ENCODE results near the gene SLC25A27.

The SLC25A27 gene

DNA sequence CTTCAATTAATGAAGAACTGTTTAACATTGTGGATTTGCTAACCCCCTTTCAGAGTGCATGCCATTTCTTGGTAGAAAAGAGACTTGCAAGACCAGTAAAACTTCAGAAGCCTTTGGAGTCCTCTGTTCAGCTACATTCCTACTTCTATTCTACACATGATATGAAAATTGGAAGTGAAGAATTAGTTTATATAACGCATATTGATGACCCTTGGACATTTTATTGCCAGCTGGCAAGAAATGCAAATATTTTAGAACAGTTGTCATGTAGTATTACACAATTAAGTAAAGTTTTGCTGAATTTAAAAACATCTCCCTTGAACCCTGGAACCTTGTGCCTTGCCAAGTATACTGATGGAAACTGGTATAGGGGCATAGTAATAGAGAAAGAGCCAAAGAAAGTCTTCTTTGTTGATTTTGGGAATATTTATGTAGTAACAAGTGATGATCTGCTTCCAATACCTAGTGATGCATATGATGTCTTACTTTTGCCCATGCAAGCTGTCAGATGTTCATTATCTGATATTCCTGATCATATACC is 38.2 kb downstream of the SLC25A27 start:
- DNase-seq (ENCODE audit: low read depth, low spot score), result no peak
- H3K4me3 ChIP-seq (ENCODE audit: low read length), result no peak overlapping the region

DNA sequence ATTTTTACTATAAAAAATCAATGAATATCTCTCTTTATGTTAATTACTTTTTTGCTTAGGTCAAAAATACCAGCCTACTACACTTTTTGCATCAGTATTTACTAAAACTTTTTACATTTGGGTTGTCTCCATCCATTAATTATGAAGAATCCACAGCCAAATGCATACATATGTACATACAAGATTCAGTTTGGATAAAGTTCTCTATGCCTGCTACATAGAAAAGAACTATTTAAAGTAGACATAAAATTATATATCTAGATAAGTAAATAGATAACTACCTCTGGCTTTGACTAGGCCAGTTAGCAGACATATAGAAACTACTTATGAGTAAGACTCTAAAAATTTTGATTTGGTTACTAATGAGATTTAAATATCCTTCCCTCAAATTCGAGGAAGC is 47.2 kb downstream of the SLC25A27 start:
- no peak overlapping the region for H3K4me3 ChIP-seq (ENCODE audit: low read length)
- no peak for DNase-seq (ENCODE audit: low read depth, low spot score)

DNA sequence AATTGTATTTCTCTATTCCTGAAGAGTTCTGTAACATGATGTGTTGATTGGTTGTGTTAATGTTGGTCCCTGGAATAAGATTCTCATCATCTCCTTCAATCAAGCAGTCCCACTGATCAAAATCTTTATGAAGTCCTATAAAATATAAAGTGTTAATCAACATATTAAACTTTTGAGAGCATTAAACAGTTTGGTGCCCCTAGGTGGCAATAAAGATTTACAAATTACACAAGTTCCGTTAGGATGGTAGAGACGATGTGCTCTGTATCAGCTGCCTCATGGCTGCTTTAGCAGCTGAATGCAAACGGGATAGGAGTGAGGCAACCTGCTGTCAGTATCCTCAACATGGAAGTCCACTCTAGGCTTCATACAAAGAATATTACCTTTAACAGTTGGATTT is 51.8 kb downstream of the SLC25A27 start:
- peak; percentile 11 for DNase-seq (ENCODE audit: low read depth, low spot score)
- H3K4me3 ChIP-seq (ENCODE audit: low read length), result no peak overlapping the region

DNA sequence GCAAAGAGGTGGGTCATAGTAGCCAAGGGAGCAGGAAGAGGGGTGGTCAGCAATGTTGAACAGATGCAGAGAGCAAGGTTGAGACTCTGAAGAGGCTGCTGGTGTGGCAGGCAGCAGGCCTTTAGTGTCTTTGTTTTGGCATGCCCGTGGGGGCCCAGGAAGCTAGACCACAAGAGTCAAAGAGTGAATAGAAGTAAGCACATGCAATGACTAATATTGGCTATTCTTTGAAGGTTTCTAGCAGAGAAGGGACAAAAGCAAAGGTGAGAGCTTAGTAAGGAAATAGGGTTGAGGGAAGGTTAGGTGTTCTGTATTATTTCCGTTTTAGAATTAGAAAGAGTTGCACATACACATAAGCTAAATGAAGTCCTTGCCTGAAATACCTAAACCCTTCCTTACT is 53.7 kb downstream of the SLC25A27 start:
- no peak overlapping the region for H3K4me3 ChIP-seq (ENCODE audit: low read length)
- DNase-seq (ENCODE audit: low read depth, low spot score), result no peak

DNA sequence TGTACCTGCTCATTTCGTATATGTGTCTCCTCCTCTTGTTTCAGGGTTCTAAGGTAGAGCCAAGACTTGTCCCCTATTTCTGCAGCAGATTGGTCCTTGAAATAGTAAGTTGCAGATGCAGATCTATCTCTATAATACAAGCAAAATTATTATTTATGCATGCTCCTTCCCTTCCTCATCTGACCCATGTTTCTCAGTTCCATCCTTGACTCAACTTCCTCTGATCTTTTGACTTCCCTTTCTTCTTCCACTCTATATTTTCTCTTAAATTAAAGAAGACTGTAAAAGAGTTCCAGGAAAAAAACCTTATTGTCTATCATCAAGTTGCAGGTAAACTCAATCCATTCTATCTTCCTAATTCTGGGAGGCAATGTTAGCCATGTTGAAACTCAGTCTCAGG is 58.7 kb downstream of the SLC25A27 start:
- no peak overlapping the region for H3K4me3 ChIP-seq (ENCODE audit: low read length)
- no peak for DNase-seq (ENCODE audit: low read depth, low spot score)

DNA sequence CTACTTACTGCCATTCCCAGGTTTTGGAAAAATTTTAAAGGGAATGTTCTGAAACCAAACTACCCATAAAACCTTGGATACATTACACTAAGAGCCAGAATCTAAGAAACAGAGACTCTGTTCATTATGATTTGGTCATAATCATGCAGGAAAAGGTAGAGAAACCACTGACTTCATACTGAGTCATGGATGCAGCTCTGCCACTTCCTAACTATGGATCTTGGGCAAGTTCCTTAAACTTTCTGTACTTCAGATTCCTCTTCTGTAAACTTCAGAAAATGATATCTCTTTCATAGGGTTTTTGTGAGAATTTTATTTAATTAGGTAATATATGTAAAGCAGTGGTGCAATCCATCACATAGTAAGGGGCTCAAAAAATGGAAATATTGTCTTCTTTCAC is 62.4 kb downstream of the SLC25A27 start:
- H3K4me3 ChIP-seq (ENCODE audit: low read length), result no peak overlapping the region
- DNase-seq (ENCODE audit: low read depth, low spot score), result no peak

DNA sequence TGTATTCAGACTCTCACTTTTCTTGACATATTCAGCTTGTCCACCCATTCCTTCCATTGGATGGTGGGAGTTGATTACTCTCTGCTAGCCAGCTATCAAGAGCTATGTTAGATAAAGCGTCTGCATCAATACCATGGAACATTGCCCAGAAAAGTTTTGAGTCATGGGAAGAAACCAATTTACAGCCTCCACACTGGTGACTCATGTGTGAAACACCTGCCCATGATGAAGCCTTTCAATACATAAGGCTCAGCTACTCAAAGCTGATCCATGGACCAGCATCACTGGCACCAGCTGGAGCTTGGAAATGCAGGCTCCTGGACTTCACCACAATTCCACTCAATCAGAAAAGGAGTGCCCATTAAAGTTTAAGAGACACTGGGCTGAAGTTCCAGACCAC is 66.3 kb downstream of the SLC25A27 start:
- DNase-seq (ENCODE audit: low read depth, low spot score), result no peak
- no peak overlapping the region for H3K4me3 ChIP-seq (ENCODE audit: low read length)

DNA sequence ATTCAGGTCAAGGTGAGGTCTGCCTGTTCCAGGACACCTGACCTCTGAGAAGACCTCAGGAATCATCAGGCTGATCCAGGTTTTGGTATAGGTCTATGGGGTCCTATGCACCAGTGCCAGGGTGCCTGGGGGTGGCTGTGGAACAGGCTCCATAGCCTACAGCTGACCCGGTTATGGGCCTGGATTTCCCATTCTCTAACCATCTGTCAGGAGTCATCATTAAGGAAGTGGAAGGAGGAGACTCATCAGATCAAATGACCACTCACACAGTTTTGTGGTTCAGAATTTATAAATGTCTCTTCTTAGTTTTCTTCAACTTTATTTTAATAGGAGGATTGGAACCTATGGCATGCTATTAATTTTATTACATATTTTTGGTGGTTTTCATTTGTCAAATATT is 67.6 kb downstream of the SLC25A27 start:
- no peak overlapping the region for H3K4me3 ChIP-seq (ENCODE audit: low read length)
- DNase-seq (ENCODE audit: low read depth, low spot score), result no peak

Data from Jurkat, Clone E6-1 (cell line).